Activated CD8-positive, alpha-beta memory T cell treated with anti-CD3 and anti-CD28 coated beads, Interleukin-2, amount 50 U/mL, for 24 hours (primary cell): ENCODE data around the gene NHS.
"Not testable (repeated sequence)": the region's sequence is repeated elsewhere in the genome, so short reads cannot be mapped to it uniquely, and the experiment has no call there.

Experiments used
- DNase-seq: peaks from one replicate; pipeline ENCODE4 v3.0.0-alpha.2; 2020; ENCODE audit errors: extremely low read depth

Gene NHS

DNA sequence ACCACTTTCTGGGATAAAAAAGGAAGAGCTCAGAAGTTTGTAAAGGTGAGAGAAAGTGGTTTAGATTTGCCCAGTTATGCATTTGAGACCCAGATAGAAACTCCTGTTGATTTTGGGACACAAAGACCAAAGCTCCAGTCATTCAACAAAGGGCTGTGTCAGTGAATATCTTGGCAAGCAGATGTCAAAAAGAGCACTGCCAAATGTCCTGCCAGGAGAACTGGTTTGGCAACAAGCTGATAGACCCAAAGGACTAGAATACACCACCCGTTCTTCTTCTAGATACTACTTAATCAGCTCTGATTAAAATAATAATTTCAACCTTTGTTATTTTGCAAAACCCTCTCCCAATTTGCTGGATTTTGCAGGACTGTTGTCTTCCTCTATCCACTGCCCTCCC is 121.4 kb downstream of the NHS start:
- DNase-seq, result no peak

DNA sequence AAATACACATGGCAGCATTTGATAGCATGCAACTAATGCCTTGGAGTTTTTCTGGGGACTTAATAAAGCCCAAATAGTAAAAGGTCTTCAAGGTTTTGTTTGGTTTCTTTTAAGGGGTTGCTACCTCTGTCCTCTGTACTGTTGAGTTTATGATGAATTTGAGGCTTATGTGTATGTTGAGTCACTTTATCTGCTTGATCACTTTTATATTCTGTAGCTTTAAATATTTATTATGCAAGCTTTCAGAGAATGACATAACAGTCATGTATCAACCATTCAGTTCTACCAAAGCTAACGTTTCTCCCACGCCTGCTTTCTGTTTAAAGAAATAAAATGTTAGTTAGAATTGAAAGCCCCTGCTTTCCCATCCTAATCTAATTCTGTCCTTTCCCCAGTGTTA is 122.2 kb downstream of the NHS start:
- DNase-seq, result no peak

DNA sequence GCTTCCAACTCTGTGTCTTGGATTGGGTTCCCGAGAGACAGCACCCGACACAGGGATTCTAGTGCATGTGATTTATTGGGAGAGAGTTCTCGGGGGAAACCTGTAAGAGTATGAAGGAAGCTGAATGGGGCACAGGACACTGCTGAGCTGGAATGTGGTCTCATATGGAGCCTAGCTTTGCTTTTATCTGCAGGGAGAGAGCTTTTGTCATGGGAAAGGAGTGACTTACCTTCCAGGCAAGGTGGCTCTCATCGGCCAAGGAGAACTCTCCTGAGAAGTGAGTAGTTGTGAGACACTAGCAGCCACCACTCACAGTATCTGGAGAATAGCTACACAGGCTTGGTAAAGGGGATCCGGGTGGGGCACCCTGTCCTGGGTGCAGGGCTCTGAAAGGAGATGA is 124.5 kb downstream of the NHS start:
- DNase-seq, result no peak

DNA sequence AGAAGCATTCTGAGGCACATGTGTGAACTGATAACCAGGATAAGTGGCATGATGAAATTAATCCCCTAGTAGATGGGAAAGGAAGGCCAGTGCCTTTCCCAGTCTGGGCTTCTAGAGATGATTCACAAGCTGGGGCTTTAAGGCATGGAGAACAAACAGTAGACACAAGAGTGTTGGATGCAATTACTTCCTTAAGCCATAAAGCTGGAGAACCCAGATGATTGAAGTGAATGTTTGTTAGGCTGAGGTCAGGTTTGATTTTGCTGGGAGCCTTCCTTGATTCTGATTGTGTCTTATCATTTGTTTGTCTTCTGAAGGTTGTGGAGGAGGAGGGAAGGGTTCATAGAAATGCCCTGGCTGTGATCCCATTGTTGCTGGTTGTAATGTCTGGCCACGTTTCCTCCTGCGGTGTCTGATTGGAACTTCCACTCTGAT is 125.2 kb downstream of the NHS start:
- no peak for DNase-seq

DNA sequence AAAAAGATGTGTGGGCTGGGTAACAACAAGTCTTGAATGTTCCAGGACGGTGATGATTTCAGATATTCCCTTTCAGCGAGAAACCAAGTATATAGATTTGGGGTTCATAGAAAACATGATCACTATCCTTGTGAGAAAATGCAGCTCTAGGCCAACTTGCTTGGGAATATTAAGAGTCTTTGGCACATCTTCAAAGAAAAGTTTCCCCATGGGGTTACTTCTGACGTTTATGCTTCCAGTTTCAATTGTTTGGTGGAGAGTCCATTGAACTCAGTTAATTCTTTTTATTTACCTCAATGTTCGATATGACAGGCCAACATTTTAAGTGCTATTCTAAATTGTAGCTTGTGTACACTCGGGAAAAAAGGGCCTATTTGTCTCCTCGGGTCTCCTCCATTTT is 126.7 kb downstream of the NHS start:
- DNase-seq, result no peak

DNA sequence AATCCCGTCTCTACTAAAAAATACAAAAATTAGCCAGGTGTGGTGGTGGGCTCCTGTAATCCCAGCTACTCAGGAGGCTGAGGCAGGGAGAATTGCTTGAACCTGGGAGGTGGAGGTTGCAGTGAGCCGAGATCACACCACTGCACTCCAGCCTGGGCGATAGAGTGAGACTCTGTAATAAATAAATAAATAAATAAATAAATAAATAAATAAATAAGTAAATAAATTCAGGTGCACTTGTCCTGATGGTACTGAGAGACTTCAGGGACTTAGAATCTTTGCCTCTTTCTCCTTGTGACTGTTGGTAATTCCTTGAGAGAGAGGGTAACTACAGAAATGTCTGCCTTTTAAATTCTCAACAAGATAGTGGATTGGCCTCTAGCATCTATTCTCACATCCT is 131.4 kb downstream of the NHS start:
- DNase-seq, result not testable (repeated sequence)

DNA sequence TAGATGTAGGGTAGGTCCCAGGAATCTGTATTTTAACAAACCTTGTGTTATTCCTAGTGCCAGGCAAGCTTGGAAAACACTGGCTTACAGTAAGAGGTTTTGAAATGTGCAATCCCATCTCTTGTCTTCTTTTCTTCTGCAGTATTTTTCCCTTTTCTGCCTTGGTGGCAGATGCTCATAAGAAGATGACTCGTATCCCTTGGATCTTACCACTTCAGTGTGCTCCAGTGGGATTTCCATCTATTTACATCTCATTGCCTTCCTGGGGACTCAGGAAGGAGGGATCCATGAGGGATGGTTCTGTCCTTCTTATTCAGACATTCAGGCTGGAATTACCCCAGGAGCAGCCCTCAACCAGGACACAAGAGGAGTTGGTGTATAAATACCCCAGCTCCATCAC is 136.6 kb downstream of the NHS start:
- DNase-seq, result no peak

DNA sequence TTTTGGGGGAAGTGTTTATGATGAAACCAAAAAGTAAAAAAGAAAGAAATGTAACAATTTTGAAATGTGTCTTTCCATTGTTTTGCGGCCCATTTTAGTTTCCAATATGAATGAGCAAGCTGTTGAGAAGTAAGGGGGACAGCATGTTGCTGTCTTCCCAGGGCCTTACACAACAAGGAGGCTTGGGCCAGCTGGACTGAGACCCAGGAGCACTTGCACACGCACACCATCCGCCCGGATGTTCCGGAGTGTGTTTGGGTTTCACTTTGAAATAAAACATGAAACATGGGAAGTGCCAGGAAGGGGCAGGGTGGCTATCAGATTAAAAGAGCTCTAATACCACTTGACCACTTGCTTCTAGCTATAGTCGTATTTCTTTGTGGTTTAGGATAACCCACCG is 144.4 kb downstream of the NHS start:
- DNase-seq, result no peak

DNA sequence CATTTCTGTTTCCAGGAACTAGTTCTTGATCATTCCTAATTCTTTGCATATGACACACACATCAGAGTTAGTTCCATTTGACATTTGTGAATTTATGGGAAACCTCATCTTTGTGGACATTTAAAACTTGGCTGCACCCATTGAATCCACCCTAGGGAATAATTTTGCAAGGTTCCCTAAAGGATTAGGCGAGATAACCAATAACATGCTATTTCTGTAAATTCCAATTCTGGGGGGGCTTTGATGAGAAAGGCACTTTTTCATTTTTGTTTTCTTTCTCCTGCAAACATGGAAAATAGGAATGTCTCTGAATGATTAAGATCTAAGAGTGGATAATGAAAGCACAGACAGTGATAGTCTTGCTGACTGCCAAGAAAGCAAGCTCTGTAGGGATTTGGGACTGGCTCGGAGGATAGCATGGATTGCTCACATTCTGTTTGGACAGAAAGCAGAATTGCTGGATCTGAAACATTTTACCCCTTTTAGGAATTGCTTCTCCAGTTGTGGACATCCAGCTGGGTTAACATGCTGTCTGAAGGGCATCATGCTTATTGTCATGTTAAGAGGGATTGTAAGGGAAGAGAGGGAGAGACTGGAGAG is 145.1 kb downstream of the NHS start:
- no peak for DNase-seq

DNA sequence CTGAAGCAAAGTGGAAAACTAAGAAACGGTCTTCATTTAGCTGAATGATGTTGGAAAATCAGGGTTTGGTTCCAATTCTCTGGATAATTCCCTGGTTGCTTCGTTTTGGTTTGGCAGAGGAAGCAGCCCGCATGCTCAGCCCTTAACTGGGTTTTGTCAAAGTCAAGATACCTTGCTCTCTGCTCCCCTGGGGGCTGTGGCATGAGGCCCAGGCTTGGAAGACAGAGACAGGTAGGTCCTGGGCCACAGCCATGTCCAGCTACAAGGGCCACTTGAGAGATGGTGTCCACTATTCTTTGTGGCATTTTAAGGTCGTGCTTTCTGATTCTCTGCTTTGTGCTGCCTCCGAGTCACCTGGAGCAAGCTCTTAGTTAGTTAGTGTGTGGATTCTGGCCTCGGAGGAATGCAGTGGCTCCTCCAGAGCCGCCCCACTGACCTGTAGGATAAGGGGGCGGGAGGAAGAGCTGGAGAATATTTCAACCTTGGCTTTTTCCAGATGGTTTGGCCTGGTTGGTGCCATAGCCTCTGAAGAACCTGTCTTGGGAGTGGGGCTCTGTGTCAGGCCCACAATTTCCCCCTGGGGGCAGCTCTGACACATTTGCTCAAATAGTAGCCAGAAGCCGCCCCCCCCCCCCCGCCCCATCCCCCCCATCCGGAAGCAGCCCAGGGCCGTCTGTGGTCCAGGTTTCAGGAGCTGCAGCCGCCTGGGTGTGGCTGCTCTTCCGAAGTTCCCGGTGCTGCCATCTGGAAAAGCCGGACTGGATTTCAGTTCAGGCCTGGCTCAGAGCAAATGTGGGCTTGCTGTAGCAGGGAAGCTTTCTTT is 147.1 kb downstream of the NHS start:
- no peak for DNase-seq

DNA sequence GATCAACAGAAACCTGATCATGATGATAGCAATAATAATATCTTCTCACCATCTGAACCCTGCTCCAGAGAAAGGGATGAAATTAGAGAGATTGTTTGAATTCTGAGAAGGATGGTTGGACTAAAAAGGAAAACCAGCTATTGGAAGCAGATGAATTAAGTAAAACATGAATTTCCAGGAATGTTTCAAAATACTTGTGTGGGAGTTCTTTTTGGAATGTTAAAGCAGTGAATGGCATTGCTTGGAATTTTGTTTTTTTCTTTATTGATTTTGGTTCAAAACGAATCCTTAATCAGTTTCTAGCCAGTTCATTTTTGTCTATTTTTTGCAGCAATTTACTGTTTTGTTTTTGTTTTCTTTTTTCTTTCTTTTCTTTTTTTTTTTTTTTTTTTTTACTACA is 150.3 kb downstream of the NHS start:
- DNase-seq, result no peak

DNA sequence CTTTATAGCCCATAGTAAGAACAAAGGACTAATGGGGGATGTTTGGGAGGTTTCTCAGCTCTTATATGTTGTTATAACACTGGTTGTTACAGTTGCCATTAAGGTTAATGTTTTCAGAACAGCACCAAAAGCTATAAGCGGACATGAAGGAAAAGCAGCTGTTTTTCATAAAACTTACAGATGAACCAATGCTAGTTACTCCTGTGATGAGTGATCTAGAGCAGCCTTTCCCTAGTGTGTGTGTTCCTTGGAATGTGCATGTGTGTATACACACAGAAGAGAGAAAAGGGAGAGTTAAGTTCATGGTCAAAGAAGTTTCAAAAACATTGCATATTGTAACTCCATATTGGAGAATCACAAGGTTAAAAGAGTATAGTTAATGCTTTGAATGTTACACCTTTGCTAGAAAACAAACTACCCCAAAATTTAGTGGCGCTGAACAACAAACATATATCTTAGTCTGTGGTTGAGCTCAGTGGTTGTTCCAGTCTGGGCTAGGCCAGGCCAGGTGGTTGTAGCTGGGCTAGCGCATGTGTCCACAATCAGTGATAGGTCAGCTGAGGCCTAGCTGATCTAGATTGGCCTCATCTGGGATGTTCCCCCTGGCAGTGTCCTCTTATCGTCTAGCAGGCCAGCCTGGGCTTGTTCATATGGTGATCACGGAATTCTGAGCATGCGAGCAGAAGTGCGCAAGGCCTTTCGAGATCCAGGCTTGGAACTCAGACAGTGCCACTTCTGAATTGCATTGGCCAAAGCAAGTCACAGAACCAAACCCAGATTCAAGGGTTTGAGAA is 151.0 kb downstream of the NHS start:
- no peak for DNase-seq

DNA sequence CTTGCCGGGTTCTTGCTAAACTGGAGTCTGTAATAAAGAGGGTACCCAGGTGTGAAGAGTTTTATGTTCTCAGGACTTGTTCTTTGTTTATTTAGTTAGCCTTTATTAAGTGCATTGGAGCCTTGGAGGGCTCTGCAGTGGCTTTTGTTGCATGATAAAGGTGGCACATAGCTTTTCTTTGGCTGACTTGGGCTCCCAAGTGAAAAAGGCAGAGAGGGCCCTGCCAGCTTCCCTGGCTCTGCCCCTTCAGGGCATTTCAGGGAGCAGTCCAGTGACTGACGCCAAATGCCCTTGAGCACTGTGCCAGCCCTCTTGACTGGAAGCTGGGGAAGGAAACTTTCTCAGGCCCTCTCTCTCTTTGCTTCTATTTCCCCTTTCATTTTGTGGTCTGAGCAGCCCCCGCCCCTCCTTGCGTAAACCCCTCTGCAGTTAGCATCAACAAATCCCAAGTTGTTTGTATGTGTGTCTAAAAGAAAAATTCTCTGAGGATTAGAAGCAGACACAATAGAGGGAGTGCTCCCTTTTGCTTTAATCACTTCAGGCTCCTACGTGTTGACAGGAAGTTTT is 152.2 kb downstream of the NHS start:
- DNase-seq, result no peak

DNA sequence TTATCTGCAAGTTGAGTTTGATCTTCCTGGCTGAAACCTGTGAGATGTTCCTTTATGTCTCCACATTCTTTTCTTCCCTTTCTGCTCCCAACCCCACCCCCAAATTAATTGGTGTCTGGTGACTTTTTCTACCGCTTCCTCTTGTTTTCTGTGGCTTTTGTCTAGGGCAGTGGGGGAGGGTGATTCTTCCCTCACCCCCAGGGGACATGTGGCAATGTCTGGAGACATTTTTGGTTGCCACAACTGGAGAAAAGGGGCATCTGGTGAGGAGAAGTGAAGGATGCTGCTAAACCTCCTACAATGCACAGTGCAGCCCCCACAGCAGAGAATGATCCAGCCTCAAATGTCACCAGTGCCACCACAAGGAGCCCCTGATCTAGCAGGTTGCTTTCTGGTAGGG is 152.9 kb downstream of the NHS start:
- DNase-seq, result no peak

DNA sequence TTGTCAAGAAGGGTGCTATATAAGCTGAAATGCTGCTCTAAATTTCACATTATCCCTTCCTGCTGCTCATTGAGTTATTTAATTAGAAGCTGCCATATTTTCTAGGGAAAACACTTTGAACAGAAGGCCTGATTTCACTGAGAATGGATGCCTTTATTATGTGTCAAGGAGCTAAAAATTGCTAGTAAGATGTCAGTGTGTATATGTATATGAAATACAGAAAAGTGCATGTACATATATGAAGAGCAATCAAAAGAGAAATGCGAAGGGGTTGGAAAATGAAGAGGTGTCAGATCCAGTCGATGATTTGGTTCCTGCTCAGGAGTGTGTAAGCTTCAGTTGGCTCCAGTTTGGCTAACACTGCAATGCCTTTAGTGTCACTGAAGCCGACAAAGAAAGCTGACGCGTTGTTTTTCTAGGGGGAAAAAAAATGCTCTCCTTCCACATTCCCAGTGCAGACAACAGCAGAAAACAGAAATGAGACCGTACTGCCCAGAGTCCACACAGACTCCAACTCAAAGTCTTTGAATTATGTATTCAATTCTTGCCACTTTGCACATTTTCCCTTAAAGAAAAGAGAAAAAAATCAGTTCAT is 154.2 kb downstream of the NHS start:
- no peak for DNase-seq

DNA sequence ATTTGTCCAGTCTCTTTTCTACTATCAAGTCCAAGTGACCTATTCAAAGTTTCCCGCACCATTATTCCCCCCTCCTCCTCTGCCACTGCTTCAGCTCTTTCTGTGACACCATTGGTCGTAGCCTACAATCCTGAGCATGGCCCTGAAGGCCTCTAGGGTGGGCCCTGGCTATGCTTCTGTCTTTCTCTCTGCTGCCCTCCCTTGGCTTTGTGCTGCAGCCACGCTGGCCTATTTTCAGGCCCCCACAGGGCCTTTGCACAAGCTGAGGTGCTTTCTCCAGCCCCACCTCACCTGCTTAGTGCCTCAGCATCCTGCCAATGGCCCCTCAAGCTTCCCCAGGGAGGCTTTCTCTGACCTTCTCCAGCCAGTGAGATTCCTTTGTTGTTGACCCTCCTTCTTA is 156.5 kb downstream of the NHS start:
- no peak for DNase-seq

DNA sequence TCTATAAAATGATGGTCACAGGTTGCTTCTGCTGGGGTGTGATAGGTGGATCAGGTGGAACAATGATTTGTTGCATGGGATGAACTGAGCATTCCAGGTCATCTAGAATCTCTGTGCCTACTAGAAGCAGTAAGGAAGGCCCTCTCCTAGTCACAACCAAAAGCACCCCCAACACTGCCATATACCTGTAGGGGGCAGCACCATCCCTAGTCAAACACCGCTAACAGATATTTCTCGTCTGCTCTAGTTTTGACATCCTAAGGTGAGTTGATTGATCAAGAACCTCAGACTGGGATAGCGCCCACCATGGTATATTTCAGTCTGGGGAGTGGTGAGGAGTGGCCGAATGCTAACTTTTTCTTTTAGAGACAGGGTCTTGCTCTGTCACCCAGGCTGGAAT is 160.2 kb downstream of the NHS start:
- no peak for DNase-seq

DNA sequence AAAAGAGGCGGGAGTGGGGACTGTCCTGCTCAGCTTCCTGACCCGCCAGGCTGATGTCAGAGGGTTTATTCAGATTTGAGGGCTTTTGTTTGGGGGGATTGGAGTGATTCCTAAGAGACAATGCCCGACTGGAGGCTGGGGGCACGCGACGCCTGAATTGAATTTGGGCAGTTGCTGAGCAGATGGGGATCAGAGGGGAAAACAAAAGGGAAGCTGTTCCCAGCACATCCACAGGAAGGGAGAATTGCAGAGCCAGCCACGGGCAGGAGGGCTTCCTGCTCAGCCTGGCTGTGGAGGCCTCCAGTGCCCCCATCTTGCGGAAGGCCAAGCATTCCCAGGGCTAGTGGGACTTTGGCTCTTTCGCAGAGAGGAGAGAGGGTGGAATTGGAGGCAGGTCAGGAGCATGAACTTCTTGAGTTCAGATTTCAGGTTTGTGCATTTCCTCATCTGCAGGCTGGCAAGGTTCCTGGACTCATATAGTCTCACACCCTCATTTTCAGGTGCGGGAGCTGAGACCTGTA is 162.8 kb downstream of the NHS start:
- DNase-seq, result no peak

DNA sequence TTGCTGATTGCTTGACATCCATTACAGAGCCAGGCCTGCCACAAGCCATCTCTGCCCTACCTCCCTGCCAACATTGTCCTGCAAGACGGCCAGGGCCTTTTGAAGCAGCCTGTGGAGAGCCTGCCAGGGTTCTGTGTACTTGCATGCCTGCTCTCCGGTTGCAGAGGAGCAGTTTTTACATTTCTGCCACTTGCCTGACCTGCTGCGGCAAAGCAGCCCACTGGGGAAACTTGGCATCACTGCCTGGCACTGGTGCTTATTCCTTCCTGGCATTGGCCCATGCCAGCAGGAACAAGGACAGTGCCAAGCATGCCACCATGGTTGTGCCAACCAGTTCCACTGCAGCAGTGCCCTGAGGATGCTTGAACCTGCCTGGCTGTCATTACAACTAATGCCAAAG is 167.1 kb downstream of the NHS start:
- DNase-seq, result no peak

DNA sequence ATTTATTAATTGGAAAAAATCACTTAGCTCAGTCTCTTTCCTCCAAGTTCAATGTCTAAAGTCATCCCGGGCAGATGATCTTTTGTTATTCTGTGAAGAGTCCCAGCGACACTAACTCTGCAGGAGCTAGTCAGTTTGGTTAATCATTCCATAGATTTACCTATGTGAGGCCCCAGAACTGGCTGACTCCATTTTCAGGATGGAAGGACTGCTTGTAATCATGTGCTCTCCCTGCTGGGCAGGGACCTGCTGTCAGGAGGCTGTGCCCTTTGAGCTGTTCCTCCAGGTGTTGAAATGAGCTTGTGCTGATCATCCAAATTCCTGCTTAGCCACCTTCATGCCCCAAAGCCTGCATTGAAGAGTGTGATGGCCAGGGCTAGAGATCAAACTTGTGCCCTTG is 169.8 kb downstream of the NHS start:
- DNase-seq, result no peak

DNA sequence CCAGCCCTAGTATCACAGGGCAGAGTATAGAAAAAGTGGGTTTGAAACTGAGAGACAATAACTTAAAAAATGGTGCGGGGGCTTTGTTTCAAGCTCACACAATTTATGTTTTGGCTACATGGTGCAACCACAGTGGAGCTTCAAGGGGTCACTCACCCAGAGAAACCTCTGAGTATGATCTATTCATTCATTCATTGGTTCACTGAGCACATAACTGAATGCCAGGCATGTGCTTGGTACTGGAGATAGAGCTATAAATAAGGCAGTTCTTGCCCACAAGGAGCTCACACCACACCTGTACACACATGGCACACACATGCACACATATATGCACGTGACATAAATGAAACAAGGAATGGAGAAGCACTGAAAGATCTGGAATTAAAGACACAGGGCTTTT is 171.4 kb downstream of the NHS start:
- DNase-seq, result no peak

DNA sequence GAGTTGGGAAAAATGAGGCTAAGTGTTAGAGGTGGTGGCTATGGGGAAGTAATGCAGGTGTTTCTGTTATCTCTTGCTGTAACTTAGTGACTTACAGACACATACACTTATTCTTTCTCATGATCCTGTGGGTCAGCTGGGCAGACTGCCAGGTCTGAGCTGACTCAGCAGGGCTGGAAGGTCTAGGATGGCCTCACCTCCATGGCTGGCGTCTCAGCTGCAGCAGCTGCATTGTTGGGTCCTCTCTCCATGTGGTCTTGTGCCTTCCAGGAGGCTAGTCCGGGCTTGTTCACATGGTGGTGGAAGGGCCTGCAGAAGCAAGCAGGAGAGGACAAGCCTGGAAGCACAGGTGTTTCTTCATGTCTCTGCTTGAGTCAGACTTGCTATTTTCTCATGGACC is 172.7 kb downstream of the NHS start:
- DNase-seq, result no peak
